SK-N-SH (cell line): Measurements from ENCODE around the gene GATAD2A. TPM values are rescaled to one million over a fixed set of nuclear protein-coding genes. Genes with fewer than 3 reads are reported as not detected.

Experiments used
- CTCF ChIA-PET: fragments of 300-600, 350-600 bp; formaldehyde crosslinking; extraction: SDS; loops from one replicate; lab custom pipeline; 2021; lab: Yijun Ruan, JAX
- POLR2A ChIA-PET: fragments of 350-600 bp; sonication (Branson Sonifier 250); formaldehyde crosslinking; extraction: SDS; loops from one replicate; lab custom pipeline; 2020; ENCODE audit warnings: antibody characterized with exemption, inconsistent platforms; lab: Yijun Ruan, JAX
- DNase-seq: peaks from one replicate; pipeline ENCODE4 v3.0.0; 2012
- H2AFZ ChIP-seq: fragments of 200-600 bp; sonication (generic); 2 replicates; pipeline ENCODE4 v1.8.1; 2016; ENCODE audit warnings: antibody characterized with exemption, mild to moderate bottlenecking, low read depth
- H3F3A ChIP-seq: fragments of 200-600 bp; sonication (generic); replicated peaks from 2 replicates; pipeline ENCODE3; 2016; ENCODE audit warnings: antibody characterized with exemption, mild to moderate bottlenecking; ENCODE audit not compliant: insufficient read depth
- H3K27ac ChIP-seq, 2 experiments: fragments of 200-500 bp in 1 of 2; fragments of 200-600 bp in 1 of 2; sonication (Bioruptor generic) in 1 of 2; sonication (generic), shearing (Covaris generic) in 1 of 2; 2 replicates each; pipeline versions ENCODE4 v1.5.1 to v1.6.1; 2014 to 2016; ENCODE audit warnings: low read depth in 2 of 2, inconsistent platforms in 1 of 2, low read length in 1 of 2, mild to moderate bottlenecking in 1 of 2, mixed read lengths in 1 of 2
- H3K27me3 ChIP-seq: fragments of 200-600 bp; sonication (generic), shearing (Covaris generic); 2 replicates; pipeline ENCODE4 v1.6.1; 2016; ENCODE audit warnings: mixed run types; ENCODE audit not compliant: insufficient read depth
- H3K36me3 ChIP-seq, 2 experiments: fragments of 200-500 bp in 1 of 2; fragments of 200-600 bp in 1 of 2; sonication (Bioruptor generic) in 1 of 2; sonication (generic) in 1 of 2; replicated peaks in 1 of 2; 2 replicates each; pipeline versions ENCODE3 to v1.5.1; 2014 to 2016; ENCODE audit warnings: low read length in 1 of 2, mild to moderate bottlenecking in 1 of 2; ENCODE audit not compliant: insufficient read depth in 2 of 2, control insufficient read depth in 1 of 2
- H3K4me1 ChIP-seq, 2 experiments: fragments of 200-500 bp in 1 of 2; fragments of 200-600 bp in 1 of 2; sonication (Bioruptor generic) in 1 of 2; sonication (generic), shearing (Covaris generic) in 1 of 2; 2 replicates each; pipeline versions ENCODE4 v1.5.1 to v1.6.1; 2014 to 2016; ENCODE audit warnings: low read depth in 1 of 2, low read length in 1 of 2, mixed run types in 1 of 2; ENCODE audit not compliant: insufficient read depth in 2 of 2, control insufficient read depth in 1 of 2
- H3K4me2 ChIP-seq: fragments of 200-600 bp; sonication (generic), shearing (Covaris generic); 2 replicates; pipeline ENCODE4 v1.6.1; 2017; ENCODE audit warnings: mixed run types
- H3K4me3 ChIP-seq, 2 experiments: fragments of 200-500 bp in 1 of 2; fragments of 200-600 bp in 1 of 2; sonication (Bioruptor generic) in 1 of 2; sonication (generic), shearing (Covaris generic) in 1 of 2; 2 replicates each; pipeline versions ENCODE4 v1.5.1 to v1.8.1; 2014 to 2016; ENCODE audit warnings: low read depth in 2 of 2, inconsistent platforms in 1 of 2, low read length in 1 of 2, mild to moderate bottlenecking in 1 of 2, mixed read lengths in 1 of 2, moderate library complexity in 1 of 2
- H3K79me2 ChIP-seq: fragments of 200-600 bp; sonication (generic); 2 replicates; pipeline ENCODE4 v1.8.1; 2017; ENCODE audit warnings: mild to moderate bottlenecking; ENCODE audit not compliant: insufficient read depth
- H3K9ac ChIP-seq: fragments of 200-600 bp; sonication (generic); 2 replicates; pipeline ENCODE4 v1.6.1; 2017; ENCODE audit warnings: mixed run types
- H3K9me2 ChIP-seq: fragments of 200-600 bp; sonication (generic); 2 replicates; pipeline ENCODE4 v1.6.1; 2017; ENCODE audit warnings: mixed run types
- H3K9me3 ChIP-seq: fragments of 200-600 bp; sonication (generic); 2 replicates; pipeline ENCODE4 v1.6.1; 2017; ENCODE audit warnings: mixed run types, mild to moderate bottlenecking, moderate library complexity
- H4K20me1 ChIP-seq: fragments of 200-600 bp; sonication (generic); 2 replicates; pipeline ENCODE4 v1.6.1; 2017; ENCODE audit warnings: mild to moderate bottlenecking, mixed run types; ENCODE audit not compliant: insufficient read depth
- ELF1 ChIP-seq: IDR thresholded peaks from 2 replicates; pipeline ENCODE4 v1.4.0; 2012
- EP300 ChIP-seq, 2 experiments: IDR thresholded peaks; 2 replicates each; pipeline versions ENCODE4 v1.4.0 to v1.6.1; 2012; ENCODE audit warnings: borderline replicate concordance in 1 of 2, low read depth in 1 of 2, low read length in 1 of 2
- EZH2phosphoT487 ChIP-seq: fragments of 200-600 bp; sonication (generic); IDR thresholded peaks from 2 replicates; pipeline ENCODE4 v1.6.1; 2017; ENCODE audit warnings: low read depth, mixed run types, mild to moderate bottlenecking, antibody characterized with exemption, moderate library complexity, borderline replicate concordance
- FOXM1 ChIP-seq: IDR thresholded peaks from 2 replicates; pipeline ENCODE4 v1.4.0; 2012; ENCODE audit warnings: low read depth, mild to moderate bottlenecking
- JUND ChIP-seq: IDR thresholded peaks from 2 replicates; pipeline ENCODE4 v1.4.0; 2012
- MXI1 ChIP-seq: IDR thresholded peaks from 2 replicates; pipeline ENCODE4 v1.6.1; 2012; ENCODE audit warnings: mild to moderate bottlenecking, low read depth, low read length, improper control_type of control experiment
- RFX5 ChIP-seq: IDR thresholded peaks from 2 replicates; pipeline ENCODE4 v1.6.1; 2012; ENCODE audit warnings: mild to moderate bottlenecking, improper control_type of control experiment, low read length
- RXRA ChIP-seq: IDR thresholded peaks from 2 replicates; pipeline ENCODE4 v1.4.0; 2012; ENCODE audit warnings: low read depth, mild to moderate bottlenecking, borderline replicate concordance
- SIN3A ChIP-seq: IDR thresholded peaks from 2 replicates; pipeline ENCODE4 v1.6.1; 2012; ENCODE audit warnings: low read depth, mild to moderate bottlenecking, low read length, moderate library complexity, borderline replicate concordance
- SMC3 ChIP-seq: IDR thresholded peaks from 2 replicates; pipeline ENCODE4 v1.6.1; 2012; ENCODE audit warnings: low read depth, low read length, improper control_type of control experiment
- TAF1 ChIP-seq: IDR thresholded peaks from 2 replicates; pipeline ENCODE4 v1.6.1; 2012; ENCODE audit warnings: low read depth, mild to moderate bottlenecking, low read length, moderate library complexity, borderline replicate concordance
- TEAD4 ChIP-seq: IDR thresholded peaks from 2 replicates; pipeline ENCODE4 v1.4.0; 2012; ENCODE audit warnings: mild to moderate bottlenecking, borderline replicate concordance; ENCODE audit not compliant: insufficient read depth
- WGBS: methylation state at CpG from one replicate; pipeline ENCODE4 v1.1.6; 2017; ENCODE audit warnings: low lambda C conversion rate; 5-methylcytosine and 5-hydroxymethylcytosine counted together
- polyA plus RNA-seq, 3 experiments: library from polyadenylated mRNA; depleted of rRNA; stranded (reverse); fragments of >200 nt; gene quantifications; 2 replicates each; pipeline ENCODE4 v1.2.3, GENCODE V29; 2012
- TF ChIP-seq, protein P1 (sequence below): IDR thresholded peaks from 2 replicates; pipeline ENCODE4 v1.4.0; 2012; ENCODE audit warnings: low read depth
- TF ChIP-seq, protein P2 (sequence below): IDR thresholded peaks from 2 replicates; pipeline ENCODE4 v1.4.0; 2012; ENCODE audit warnings: low read depth, borderline replicate concordance
- TF ChIP-seq, protein P3 (sequence below): fragments of 150-350 bp; IDR thresholded peaks from 2 replicates; pipeline ENCODE4 v1.6.1; 2017; ENCODE audit warnings: antibody characterized with exemption, low read length, low read depth, borderline replicate concordance

Gene GATAD2A
- polyA plus RNA-seq, 1 of the 3 experiments (the other 2 are of a cell fraction): 36.6 TPM

DNA sequence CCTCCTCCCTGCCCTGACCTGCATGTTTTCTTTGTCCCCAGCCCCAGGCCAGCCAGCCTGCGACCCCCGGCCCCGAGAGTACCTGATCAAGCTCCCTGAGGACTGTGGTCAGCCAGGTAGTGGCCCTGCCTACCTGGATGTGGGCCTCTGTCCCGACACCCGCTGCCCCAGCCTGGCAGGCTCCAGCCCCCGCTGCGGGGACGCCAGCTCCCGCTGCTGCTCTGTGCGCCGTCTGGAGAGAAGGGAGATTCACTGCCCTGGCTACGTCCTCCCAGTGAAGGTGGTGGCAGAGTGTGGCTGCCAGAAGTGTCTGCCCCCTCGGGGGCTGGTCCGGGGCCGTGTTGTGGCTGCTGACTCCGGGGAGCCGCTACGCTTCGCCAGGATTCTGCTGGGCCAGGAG, 138.2 kb downstream of the GATAD2A start:
- Histone ChIP-seq H3K9me3 (no peaks in the 10 kb centered on the region), H3K36me3 (no peaks in the 10 kb centered on the region), H3F3A (no peaks in the 10 kb centered on the region), H3K9me2 (no peaks in the 10 kb centered on the region), H3K27me3 (no peaks in the 10 kb centered on the region), H3K79me2 (no peaks in the 10 kb centered on the region), H3K4me1 (peaks cover 0 to 29% of the 10 kb centered on the region in 2 experiments; a peak in 1 of 4 replicates), H3K27ac (no peak overlapping the region), H3K4me2 (no peak overlapping the region), H3K9ac (no peak overlapping the region), H2AFZ (no peak overlapping the region), H4K20me1 (no peaks in the 10 kb centered on the region), H3K4me3 (no peak overlapping the region)
- no peak for TF ChIP-seq JUND
- TF ChIP-seq, protein P1, sequence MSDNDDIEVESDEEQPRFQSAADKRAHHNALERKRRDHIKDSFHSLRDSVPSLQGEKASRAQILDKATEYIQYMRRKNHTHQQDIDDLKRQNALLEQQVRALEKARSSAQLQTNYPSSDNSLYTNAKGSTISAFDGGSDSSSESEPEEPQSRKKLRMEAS: no peak
- TF ChIP-seq, protein P2, sequence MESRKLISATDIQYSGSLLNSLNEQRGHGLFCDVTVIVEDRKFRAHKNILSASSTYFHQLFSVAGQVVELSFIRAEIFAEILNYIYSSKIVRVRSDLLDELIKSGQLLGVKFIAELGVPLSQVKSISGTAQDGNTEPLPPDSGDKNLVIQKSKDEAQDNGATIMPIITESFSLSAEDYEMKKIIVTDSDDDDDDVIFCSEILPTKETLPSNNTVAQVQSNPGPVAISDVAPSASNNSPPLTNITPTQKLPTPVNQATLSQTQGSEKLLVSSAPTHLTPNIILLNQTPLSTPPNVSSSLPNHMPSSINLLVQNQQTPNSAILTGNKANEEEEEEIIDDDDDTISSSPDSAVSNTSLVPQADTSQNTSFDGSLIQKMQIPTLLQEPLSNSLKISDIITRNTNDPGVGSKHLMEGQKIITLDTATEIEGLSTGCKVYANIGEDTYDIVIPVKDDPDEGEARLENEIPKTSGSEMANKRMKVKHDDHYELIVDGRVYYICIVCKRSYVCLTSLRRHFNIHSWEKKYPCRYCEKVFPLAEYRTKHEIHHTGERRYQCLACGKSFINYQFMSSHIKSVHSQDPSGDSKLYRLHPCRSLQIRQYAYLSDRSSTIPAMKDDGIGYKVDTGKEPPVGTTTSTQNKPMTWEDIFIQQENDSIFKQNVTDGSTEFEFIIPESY: no peak
- TF ChIP-seq RFX5: no peak
- no peak for TF ChIP-seq MXI1
- no peak for TF ChIP-seq TAF1
- TF ChIP-seq SMC3: no peak
- no peak for TF ChIP-seq RXRA
- TF ChIP-seq FOXM1: no peak
- no peak for TF ChIP-seq TEAD4
- no peak for TF ChIP-seq ELF1
- no peak for TF ChIP-seq SIN3A
- TF ChIP-seq EP300 (IDR thresholded peaks at IDR 0.05; ENCODE audit: borderline replicate concordance in 1 of 2, low read depth in 1 of 2, low read length in 1 of 2): no peak
- TF ChIP-seq, protein P3, sequence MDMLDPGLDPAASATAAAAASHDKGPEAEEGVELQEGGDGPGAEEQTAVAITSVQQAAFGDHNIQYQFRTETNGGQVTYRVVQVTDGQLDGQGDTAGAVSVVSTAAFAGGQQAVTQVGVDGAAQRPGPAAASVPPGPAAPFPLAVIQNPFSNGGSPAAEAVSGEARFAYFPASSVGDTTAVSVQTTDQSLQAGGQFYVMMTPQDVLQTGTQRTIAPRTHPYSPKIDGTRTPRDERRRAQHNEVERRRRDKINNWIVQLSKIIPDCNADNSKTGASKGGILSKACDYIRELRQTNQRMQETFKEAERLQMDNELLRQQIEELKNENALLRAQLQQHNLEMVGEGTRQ: no peak
- TF ChIP-seq EZH2phosphoT487: no peak
- DNase-seq: no peak
- POLR2A ChIA-PET: no interaction called here
- WGBS: 86% methylated on average over 7 of the region's 19 CpGs
- CTCF ChIA-PET: interaction anchor here (1.0 to 1.7 kb wide), 3 partner anchors 11 to 100 kb away, joined by 3 to 5 read pairs (median 4); partner anchors contain the start of gene GMIP
